Activated CD4-positive, CD25-positive, alpha-beta regulatory T cell treated with anti-CD3 and anti-CD28 coated beads, Interleukin-2, amount 50 U/mL, for 72 hours (primary cell): Measurements from ENCODE around the gene CCDC15.
"Not testable (repeated sequence)": the region's sequence is repeated elsewhere in the genome, so short reads cannot be mapped to it uniquely, and the experiment has no call there.

Experiments
- DNase-seq: peaks from one replicate; pipeline ENCODE4 v3.0.0; 2021

The CCDC15 gene

DNA sequence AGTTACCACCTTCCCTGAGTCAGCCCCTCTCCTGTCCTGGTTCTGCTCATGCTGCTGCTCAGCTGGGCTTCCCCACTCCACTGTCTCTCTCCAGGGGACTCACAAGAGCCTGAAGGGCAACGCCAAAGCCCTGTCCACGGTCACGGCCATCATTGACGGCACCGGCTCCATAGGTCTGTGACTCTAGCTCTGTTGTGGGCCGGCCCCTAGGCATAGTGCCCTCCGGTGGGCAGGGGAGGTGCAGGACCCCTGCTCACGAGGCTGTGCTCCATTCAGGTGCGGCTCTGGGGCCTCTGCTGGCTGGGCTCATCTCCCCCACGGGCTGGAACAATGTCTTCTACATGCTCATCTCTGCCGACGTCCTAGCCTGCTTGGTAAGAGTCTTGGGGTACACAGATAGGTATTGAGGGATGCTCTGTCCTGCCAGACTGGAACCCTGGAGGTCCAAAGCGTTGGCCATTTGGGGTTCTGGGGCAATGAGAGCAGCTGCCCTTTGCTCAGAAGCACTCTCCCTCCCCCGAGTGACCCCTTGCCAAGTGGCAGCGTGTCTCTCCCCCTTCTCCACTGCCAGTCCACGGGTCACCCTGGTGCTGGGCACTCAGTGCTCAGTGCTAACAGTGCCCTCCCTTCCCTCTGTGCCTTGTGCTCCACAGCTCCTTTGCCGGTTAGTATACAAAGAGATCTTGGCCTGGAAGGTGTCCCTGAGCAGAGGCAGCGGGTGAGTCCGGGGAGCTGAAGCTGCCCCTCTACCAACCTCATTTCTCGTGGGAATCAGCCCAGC lies 131.5 kb downstream of the CCDC15 start:
- no peak for DNase-seq

- no peak for DNase-seq
These were observed 132.8 kb downstream of the CCDC15 start for GRCh38 chr11:125086633-125087296.

DNA sequence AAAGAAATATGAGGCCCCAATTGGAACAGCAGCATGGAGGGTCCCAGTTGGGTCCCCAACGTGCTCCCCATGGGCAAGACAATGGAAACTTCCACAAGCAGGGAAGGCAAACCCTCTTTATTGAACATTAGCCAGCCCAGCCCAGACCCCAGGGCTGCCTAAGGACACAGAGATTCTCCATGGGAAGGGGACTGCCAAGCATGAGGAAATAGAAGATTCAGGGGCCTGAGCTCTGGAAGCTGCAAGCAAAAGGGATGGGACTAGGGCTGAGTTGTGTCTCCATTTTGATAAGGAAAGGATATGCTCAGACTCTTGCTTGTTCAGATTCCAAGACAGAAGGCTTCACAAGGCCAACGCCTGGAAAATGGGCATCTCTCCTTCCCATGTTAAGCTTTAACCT lies 134.1 kb downstream of the CCDC15 start:
- DNase-seq = no peak

DNA sequence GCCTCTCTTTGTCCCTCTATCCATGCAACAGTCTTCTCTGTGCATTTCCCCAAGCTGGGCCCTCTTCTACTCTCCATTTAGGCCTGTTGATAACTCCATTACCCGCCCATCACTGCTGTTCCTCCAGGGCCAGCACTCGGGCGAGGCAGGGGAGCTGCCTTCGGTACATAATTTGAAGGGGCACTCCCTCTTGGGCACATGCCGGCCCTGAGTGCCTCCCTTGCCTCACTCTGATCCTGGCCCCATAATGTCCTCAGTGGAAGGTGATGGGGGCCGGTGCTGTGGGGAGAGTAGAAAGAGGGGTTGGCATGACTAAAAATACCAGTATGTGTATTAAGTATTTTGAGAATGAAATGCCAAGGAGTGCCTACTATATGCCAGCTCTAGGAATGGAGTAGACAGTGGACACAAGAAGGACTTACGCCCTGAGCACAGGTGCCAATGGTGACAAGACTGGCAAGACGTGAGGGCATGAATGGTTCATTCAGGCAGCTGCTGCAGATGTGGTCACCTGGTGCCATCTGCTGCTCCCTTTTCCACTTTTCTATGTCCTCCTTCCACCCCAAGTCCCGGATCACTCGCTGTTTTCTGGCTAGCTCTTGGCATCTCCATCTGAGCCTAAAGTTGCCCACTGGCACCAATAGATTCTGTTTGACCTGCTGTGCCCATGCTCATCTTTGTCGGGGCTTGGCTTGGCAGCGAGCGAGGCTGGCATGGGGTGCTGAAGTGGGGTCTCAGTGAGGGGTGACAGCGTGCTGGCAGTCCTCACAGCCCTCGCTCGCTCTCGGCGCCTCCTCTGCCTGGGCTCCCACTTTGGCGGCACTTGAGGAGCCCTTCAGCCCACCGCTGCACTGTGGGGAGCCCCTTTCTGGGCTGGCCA lies 134.8 kb downstream of the CCDC15 start:
- DNase-seq = no peak

DNA sequence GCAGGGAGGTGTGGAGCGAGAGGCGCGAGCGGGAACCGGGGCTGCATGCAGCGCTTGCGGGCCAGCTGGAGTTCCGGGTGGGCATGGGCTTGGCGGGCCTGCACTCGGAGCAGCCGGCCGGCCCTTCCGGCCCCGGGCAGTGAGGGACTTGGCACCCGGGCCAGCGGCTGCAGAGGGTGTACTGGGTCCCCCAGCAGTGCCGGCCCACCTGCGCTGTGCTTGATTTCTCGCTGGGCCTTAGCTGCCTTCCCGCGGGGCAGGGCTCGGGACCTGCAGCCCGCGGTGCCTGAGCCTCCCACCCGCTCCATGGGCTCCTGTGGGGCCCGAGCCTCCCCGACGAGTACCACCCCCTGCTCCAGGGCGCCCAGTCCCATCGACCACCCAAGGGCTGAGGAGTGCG lies 135.5 kb downstream of the CCDC15 start:
- not testable (repeated sequence) for DNase-seq

- DNase-seq = not testable (repeated sequence)
These were observed 136.1 kb downstream of the CCDC15 start for GRCh38 chr11:125090151-125090550.

DNA sequence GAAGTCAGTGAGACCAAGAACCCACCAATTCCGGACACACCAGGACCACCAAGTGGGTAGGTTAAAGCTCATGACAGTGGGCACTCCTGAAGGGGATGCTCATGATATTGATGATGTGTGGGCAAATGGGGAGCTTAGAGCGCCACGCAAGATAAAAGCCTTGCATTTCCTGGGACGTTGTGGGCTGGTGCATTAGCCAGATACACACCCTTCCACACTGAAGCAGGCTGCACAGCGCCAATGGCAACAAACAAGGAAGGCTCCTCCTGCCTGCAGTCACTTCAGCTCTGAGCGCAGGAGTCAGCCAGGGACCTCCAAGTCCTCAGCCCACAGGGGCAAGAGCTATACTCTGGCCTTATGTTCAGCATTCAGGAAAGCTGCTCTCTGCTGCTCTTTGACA lies 136.8 kb downstream of the CCDC15 start:
- no peak for DNase-seq
